Ammon's horn (tissue), 1 donor: ENCODE data around the gene FBXW4.

Experiments used
- DNase-seq: peaks from one replicate; pipeline ENCODE4 v3.0.0-alpha.2; 2016; ENCODE audit warnings: low spot score

FBXW4 gene

GRCh38 chr10:101694674-101695403 is at the start of gene FBXW4:
FBXW4 (minus strand) TSS chr10:101695170; CDS start chr10:101695105, 65 bp downstream.
- peak; percentile 56 for DNase-seq

- no peak for DNase-seq
Measured at GRCh38 chr10:101744267-101744666, 49.3 kb upstream of the FBXW4 start.

- no peak for DNase-seq
Measured at GRCh38 chr10:101741938-101742337, 47.0 kb upstream of the FBXW4 start.

- DNase-seq: no peak
Measured at GRCh38 chr10:101736666-101737065, 41.7 kb upstream of the FBXW4 start.

GRCh38 chr10:101732096-101732495 is 37.1 kb upstream of the FBXW4 start:
- DNase-seq: no peak

GRCh38 chr10:101726115-101726387 is 31.1 kb upstream of the FBXW4 start:
- no peak for DNase-seq

GRCh38 chr10:101725296-101726114 is 30.5 kb upstream of the FBXW4 start:
- DNase-seq: no peak

- DNase-seq: no peak
Measured at GRCh38 chr10:101724446-101724845, 29.5 kb upstream of the FBXW4 start.

- no peak for DNase-seq
Measured at GRCh38 chr10:101723176-101723575, 28.2 kb upstream of the FBXW4 start.

- no peak for DNase-seq
Measured at GRCh38 chr10:101721806-101722205, 26.8 kb upstream of the FBXW4 start.

GRCh38 chr10:101720606-101721230 is 25.7 kb upstream of the FBXW4 start:
- no peak for DNase-seq

GRCh38 chr10:101718690-101719275 is 23.8 kb upstream of the FBXW4 start:
- DNase-seq: no peak

GRCh38 chr10:101716891-101717659 is 22.1 kb upstream of the FBXW4 start:
- no peak for DNase-seq

- DNase-seq: no peak
Measured at GRCh38 chr10:101712997-101713396, 18.0 kb upstream of the FBXW4 start.

GRCh38 chr10:101710793-101711192 is 15.8 kb upstream of the FBXW4 start:
- no peak for DNase-seq

GRCh38 chr10:101710059-101710695 is 15.2 kb upstream of the FBXW4 start:
- no peak for DNase-seq

GRCh38 chr10:101709359-101710058 is 14.5 kb upstream of the FBXW4 start:
- DNase-seq: no peak

- no peak for DNase-seq
Measured at GRCh38 chr10:101708870-101709269, 13.9 kb upstream of the FBXW4 start.

GRCh38 chr10:101708073-101708472 is 13.1 kb upstream of the FBXW4 start:
- DNase-seq: no peak

- DNase-seq: no peak
Measured at GRCh38 chr10:101704331-101704730, 9.4 kb upstream of the FBXW4 start.

GRCh38 chr10:101696632-101697031 is 1.7 kb upstream of the FBXW4 start:
- no peak for DNase-seq
